ENCODE results near the gene LRRC8A.
"Not testable (repeated sequence)": the region's sequence is repeated elsewhere in the genome, so short reads cannot be mapped to it uniquely, and the experiment has no call there.

LRRC8A gene

GRCh38 chr9:128870128-128870940, 11.6 kb upstream of the LRRC8A start:
- DNase-seq, result no peak

- not testable (repeated sequence) for DNase-seq
These were observed 11.0 kb upstream of the LRRC8A start for GRCh38 chr9:128870941-128871265.

GRCh38 chr9:128877852-128878251, 4.1 kb upstream of the LRRC8A start:
- DNase-seq, result no peak

GRCh38 chr9:128882677-128883603, 1.0 kb downstream of the LRRC8A start:
- DNase-seq, result no peak

- DNase-seq, result no peak
These were observed 2.2 kb downstream of the LRRC8A start for GRCh38 chr9:128884164-128884563.

- no peak for DNase-seq
These were observed 3.4 kb downstream of the LRRC8A start for GRCh38 chr9:128885376-128885775.

GRCh38 chr9:128885798-128886197, 3.9 kb downstream of the LRRC8A start:
- DNase-seq, result no peak

- no peak for DNase-seq
These were observed 4.4 kb downstream of the LRRC8A start for GRCh38 chr9:128886211-128886891.

- DNase-seq, result no peak
These were observed 5.1 kb downstream of the LRRC8A start for GRCh38 chr9:128887049-128887448.

GRCh38 chr9:128887914-128888350, 6.0 kb downstream of the LRRC8A start:
- DNase-seq, result no peak

GRCh38 chr9:128891321-128892220, 9.6 kb downstream of the LRRC8A start:
- no peak for DNase-seq

GRCh38 chr9:128892221-128892921, 10.4 kb downstream of the LRRC8A start:
- peak; percentile 30 for DNase-seq

GRCh38 chr9:128893354-128893753, 11.4 kb downstream of the LRRC8A start:
- no peak for DNase-seq

GRCh38 chr9:128894764-128895163, 12.8 kb downstream of the LRRC8A start:
- no peak for DNase-seq

- no peak for DNase-seq
These were observed 13.6 kb downstream of the LRRC8A start for GRCh38 chr9:128895556-128895955.

GRCh38 chr9:128898382-128898781, 16.4 kb downstream of the LRRC8A start:
- DNase-seq, result no peak

GRCh38 chr9:128898845-128899565, 17.1 kb downstream of the LRRC8A start:
- DNase-seq, result no peak

- DNase-seq, result no peak
These were observed 17.8 kb downstream of the LRRC8A start for GRCh38 chr9:128899566-128900322.

- DNase-seq, result no peak
These were observed 19.4 kb downstream of the LRRC8A start for GRCh38 chr9:128901379-128901778.

- no peak for DNase-seq
These were observed 19.9 kb downstream of the LRRC8A start for GRCh38 chr9:128901822-128902221.
